OCI-LY1 (cell line): ENCODE results near the gene TULP4.

ENCODE experiments used
- CTCF ChIP-seq: fragments of 200-600 bp; sonication (generic), shearing (Covaris generic); IDR thresholded peaks from 2 replicates; pipeline ENCODE4 v1.5.1; 2017; ENCODE audit warnings: mild to moderate bottlenecking, antibody characterized with exemption, low read length, moderate library complexity, mixed read lengths
- EZH2 ChIP-seq: fragments of 200-600 bp; sonication (generic), shearing (Covaris generic); IDR thresholded peaks from 2 replicates; pipeline ENCODE4 v1.8.0; 2017; ENCODE audit warnings: borderline replicate concordance, mixed run types, mild to moderate bottlenecking, antibody characterized with exemption, low read length, moderate library complexity, mixed read lengths

GRCh38 chr6:158311626-158312025 is 639 bp upstream of the TULP4 start:
- no peak for TF ChIP-seq EZH2
- TF ChIP-seq CTCF: no peak
